ENCODE results near the gene EFCAB13.

GRCh38 chr17:47277921-47278320 is 45.8 kb upstream of the EFCAB13 start:
- no peak for TF ChIP-seq ZNF274 (IDR thresholded peaks at IDR 0.05; ENCODE audit: low read depth, low read length)
- TF ChIP-seq SUZ12 (IDR thresholded peaks at IDR 0.05; ENCODE audit: extremely low read depth, insufficient read depth, insufficient read length), result no peak
- no peak for TF ChIP-seq YY1 (IDR thresholded peaks at IDR 0.05; ENCODE audit: insufficient read depth, insufficient read length)
